OCI-LY7 (cell line): ENCODE measurements around the gene LPP. TPM values are rescaled to one million over a fixed set of nuclear protein-coding genes. Genes with fewer than 3 reads are reported as not detected.
A peak's percentile ranks its signal among the peaks of the same experiment; 100 is the strongest.

Experiments used
- BruUV-seq: library from RNA; stranded (reverse); fragments of 400-500 nt; replicated peaks from 2 replicates; lab custom pipeline; 2021; lab: Mats Ljungman, UMichigan
- CTCF ChIA-PET: fragments of 300-600 bp; sonication (Branson Sonifier 250); formaldehyde crosslinking; loops from one replicate; lab custom pipeline; 2022; ENCODE audit warnings: antibody characterized with exemption; ENCODE audit not compliant: unreplicated experiment; lab: Charles Lee
- POLR2A ChIA-PET: fragments of 300-600 bp; sonication (Branson Sonifier 250); formaldehyde crosslinking; loops from one replicate; lab custom pipeline; 2022; ENCODE audit warnings: antibody characterized with exemption; lab: Charles Lee
- DNase-seq: peaks from one replicate; pipeline ENCODE4 v3.0.0-alpha.2; 2015; ENCODE audit warnings: low spot score
- H2AFZ ChIP-seq: fragments of 200-600 bp; sonication (generic), shearing (Covaris generic); 2 replicates; pipeline ENCODE4 v1.6.1; 2014; ENCODE audit warnings: mild to moderate bottlenecking, antibody characterized with exemption, low read length, moderate library complexity
- H3K27ac ChIP-seq: fragments of 200-600 bp; sonication (generic); 2 replicates; pipeline ENCODE4 v1.5.1; 2014; ENCODE audit warnings: mixed run types, low read depth, mild to moderate bottlenecking, moderate library complexity, low read length, inconsistent platforms; ENCODE audit not compliant: poor library complexity, severe bottlenecking
- H3K36me3 ChIP-seq: fragments of 200-600 bp; sonication (generic); 2 replicates; pipeline ENCODE4 v1.6.1; 2014; ENCODE audit warnings: mild to moderate bottlenecking, antibody characterized with exemption, low read length, moderate library complexity, mixed read lengths; ENCODE audit not compliant: insufficient read depth
- H3K4me1 ChIP-seq: fragments of 200-600 bp; sonication (generic); 2 replicates; pipeline ENCODE4 v1.5.1; 2014; ENCODE audit warnings: mild to moderate bottlenecking, low read length; ENCODE audit not compliant: insufficient read depth, poor library complexity, severe bottlenecking
- H3K4me2 ChIP-seq: fragments of 200-600 bp; sonication (generic); 2 replicates; pipeline ENCODE4 v1.6.1; 2014; ENCODE audit warnings: mild to moderate bottlenecking, low read length
- H3K4me3 ChIP-seq: fragments of 200-600 bp; sonication (generic); 2 replicates; pipeline ENCODE4 v1.5.1; 2014; ENCODE audit warnings: mild to moderate bottlenecking, low read depth, low read length; ENCODE audit not compliant: poor library complexity, severe bottlenecking
- H3K79me2 ChIP-seq: fragments of 200-600 bp; sonication (generic); 2 replicates; pipeline ENCODE4 v1.6.1; 2016; ENCODE audit warnings: low read depth, mild to moderate bottlenecking, low read length, moderate library complexity, mixed read lengths; ENCODE audit not compliant: insufficient read depth
- H3K9me2 ChIP-seq: fragments of 200-600 bp; sonication (generic); 2 replicates; pipeline ENCODE4 v1.6.1; 2016; ENCODE audit warnings: mild to moderate bottlenecking, low read length, mixed read lengths; ENCODE audit not compliant: insufficient read depth
- H3K9me3 ChIP-seq: fragments of 200-600 bp; sonication (generic); 2 replicates; pipeline ENCODE4 v1.6.1; 2014; ENCODE audit warnings: mild to moderate bottlenecking, mixed run types, low read length, mixed read lengths
- H4K20me1 ChIP-seq: fragments of 200-600 bp; sonication (generic); 2 replicates; pipeline ENCODE4 v1.6.1; 2014; ENCODE audit warnings: mild to moderate bottlenecking, antibody characterized with exemption, low read length, moderate library complexity, mixed read lengths; ENCODE audit not compliant: insufficient read depth
- CTCF ChIP-seq: fragments of 200-600 bp; sonication (generic); conservative IDR thresholded peaks from 2 replicates; pipeline ENCODE4 v1.5.1; 2014; ENCODE audit warnings: mild to moderate bottlenecking, antibody characterized with exemption, low read length, moderate library complexity, mixed read lengths
- EZH2phosphoT487 ChIP-seq: fragments of 200-600 bp; sonication (generic); IDR thresholded peaks from 2 replicates; pipeline ENCODE4 v1.6.1; 2018; ENCODE audit warnings: low read depth, borderline replicate concordance, mild to moderate bottlenecking, mixed run types, antibody characterized with exemption, low read length, moderate library complexity, mixed read lengths
- intact Hi-C: fragments of 100-400 bp; cut with micrococcal nuclease; formaldehyde crosslinking; loops from one replicate; pipeline ENCODE4 v1.10.0; 2022; ENCODE audit not compliant: unreplicated experiment
- total RNA-seq, 2 experiments: library from RNA; depleted of rRNA in 1 of 2; stranded (reverse); fragments of >200 nt in 1 of 2; shearing (Covaris generic) in 1 of 2; gene quantifications; 2 replicates each; pipeline ENCODE4 v1.2.3, GENCODE V29; 2014 to 2022

The LPP gene
- total RNA-seq, 2 experiments from 2014 or later, result 10.9 to 119 TPM

GRCh38 chr3:188122571-188123169, 31.3 kb upstream of the LPP start:
- peaks cover 47% of the 10 kb centered on the region for H3K4me1 ChIP-seq
- H3K79me2 ChIP-seq, result no peaks in the 10 kb centered on the region
- peak overlapping the region; percentile 72 for H3K4me2 ChIP-seq
- intact Hi-C loops, result no loop called here
- CTCF ChIA-PET, result no interaction called here
- TF ChIP-seq CTCF (no peak), EZH2phosphoT487 (no peak)
- POLR2A ChIA-PET, result interaction anchor here (0.6 to 2.1 kb wide), 11 partner anchors 10 to 121 kb away, joined by 3 to 13 read pairs (median 3); no protein-coding TSS in a partner anchor
- H3K4me3 ChIP-seq, result peak overlapping the region; percentile 26
- H3K36me3 ChIP-seq, result no peaks in the 10 kb centered on the region
- BruUV-seq, result no TSS peak
- DNase-seq, result peak; percentile 19
- H3K27ac ChIP-seq, result peak overlapping the region; percentile 62
- H3K9me3 ChIP-seq, result no peaks in the 10 kb centered on the region
- no peaks in the 10 kb centered on the region for H4K20me1 ChIP-seq
- peak overlapping the region; percentile 76; the same call in 1 of the 2 replicates for H2AFZ ChIP-seq
- no peaks in the 10 kb centered on the region for H3K9me2 ChIP-seq

- H3K4me1 ChIP-seq, result peaks cover 47% of the 10 kb centered on the region
- H3K4me3 ChIP-seq, result peak overlapping the region; percentile 26
- intact Hi-C loops, result no loop called here
- H3K9me3 ChIP-seq, result no peaks in the 10 kb centered on the region
- no peaks in the 10 kb centered on the region for H3K36me3 ChIP-seq
- peak; percentile 77 for DNase-seq
- TSS peak; percentile 71 for BruUV-seq
- ChIA-PET POLR2A (interaction anchor here (0.6 to 2.1 kb wide), 11 partner anchors 11 to 113 kb away, joined by 3 to 13 read pairs (median 4); no protein-coding TSS in a partner anchor), CTCF (no interaction called here)
- no peaks in the 10 kb centered on the region for H3K9me2 ChIP-seq
- H4K20me1 ChIP-seq, result no peaks in the 10 kb centered on the region
- H3K79me2 ChIP-seq, result no peaks in the 10 kb centered on the region
- TF ChIP-seq EZH2phosphoT487 (no peak), CTCF (no peak)
- peak overlapping the region; percentile 62 for H3K27ac ChIP-seq
- H2AFZ ChIP-seq, result peak overlapping the region; percentile 76; the same call in 1 of the 2 replicates
- peak overlapping the region; percentile 72 for H3K4me2 ChIP-seq
Measured at GRCh38 chr3:188123170-188123905, 30.6 kb upstream of the LPP start.
